ENCODE results near the gene ZNF598. TPM values are rescaled to one million over a fixed set of nuclear protein-coding genes. Genes with fewer than 3 reads are reported as not detected.

The ZNF598 gene
- total and polyA plus RNA-seq, 2 of the 13 experiments (the other 11 are each of a cell fraction or from before 2014, with no cell fraction given) = 13.5 to 14.2 TPM

- TF ChIP-seq ATF3 (CRISPR knock-in tag; IDR thresholded peaks at IDR 0.05) (no peak), SP2 (CRISPR knock-in tag; IDR thresholded peaks at IDR 0.05) (no peak), MBNL3 (CRISPR knock-in tag; conservative IDR thresholded peaks at IDR 0.05) (no peak), NR2F2 (IDR thresholded peaks at IDR 0.05; ENCODE audit: borderline replicate concordance, low read depth) (no peak), ETV6 (CRISPR knock-in tag; conservative IDR thresholded peaks at IDR 0.05) (no peak), KLF15 (CRISPR knock-in tag; IDR thresholded peaks at IDR 0.05; ENCODE audit: borderline replicate concordance) (no peak), TFDP1 (CRISPR knock-in tag; IDR thresholded peaks at IDR 0.05; ENCODE audit: borderline replicate concordance) (no peak), ZNF230 (CRISPR knock-in tag; IDR thresholded peaks at IDR 0.05) (no peak), SALL1 (CRISPR knock-in tag; IDR thresholded peaks at IDR 0.05) (peak; percentile 39; the same call in 1 of the 2 replicates), ZNF883 (CRISPR knock-in tag; IDR thresholded peaks at IDR 0.05; ENCODE audit: not compliant biosample characterization) (no peak), SALL2 (CRISPR knock-in tag; IDR thresholded peaks at IDR 0.05) (no peak), ZNF570 (CRISPR knock-in tag; IDR thresholded peaks at IDR 0.05; ENCODE audit: borderline replicate concordance) (no peak), MBD4 (IDR thresholded peaks at IDR 0.05; ENCODE audit: borderline replicate concordance, low read length) (no peak), SRY (CRISPR knock-in tag; IDR thresholded peaks at IDR 0.05) (peak; percentile 24; the same call in 1 of the 2 replicates), ZNF674 (CRISPR knock-in tag; IDR thresholded peaks at IDR 0.05; ENCODE audit: low read depth) (no peak), ZNF660 (CRISPR knock-in tag; IDR thresholded peaks at IDR 0.05; ENCODE audit: borderline replicate concordance, low read depth) (no peak), CENPT (CRISPR knock-in tag; IDR thresholded peaks at IDR 0.05; ENCODE audit: low read depth) (no peak), TFE3 (CRISPR knock-in tag; IDR thresholded peaks at IDR 0.05) (no peak), MTA1 (CRISPR knock-in tag; IDR thresholded peaks at IDR 0.05; ENCODE audit: borderline replicate concordance) (no peak), HNF1B (CRISPR knock-in tag; IDR thresholded peaks at IDR 0.05) (no peak), HOXA5 (CRISPR knock-in tag; IDR thresholded peaks at IDR 0.05) (no peak), KLF11 (CRISPR knock-in tag; IDR thresholded peaks at IDR 0.05) (no peak), ZFP36L1 (CRISPR knock-in tag; IDR thresholded peaks at IDR 0.05) (no peak), HIVEP1 (CRISPR knock-in tag; IDR thresholded peaks at IDR 0.05) (no peak), ZNF678 (CRISPR knock-in tag; IDR thresholded peaks at IDR 0.05) (no peak), ZNF282 (IDR thresholded peaks at IDR 0.05; ENCODE audit: partially characterized antibody) (no peak)
Measured at GRCh38 chr16:1960665-1961630, 48.7 kb downstream of the ZNF598 start (continued).

All from HepG2 (cell line).